ENCODE measurements around the gene LPCAT1. TPM values are rescaled to one million over a fixed set of nuclear protein-coding genes. Genes with fewer than 3 reads are reported as not detected.

The LPCAT1 gene
- total and polyA plus RNA-seq, 8 donors = 5.2 to 229 (median 14.4) TPM

GRCh38 chr5:1494780-1495524 is 28.8 kb downstream of the LPCAT1 start:
- TF ChIP-seq POLR2AphosphoS5 (IDR thresholded peaks at IDR 0.05) (no peak), POLR2A (IDR thresholded peaks at IDR 0.05) (no peak), CTCF (IDR thresholded peaks at IDR 0.05) (no peak), EP300 (IDR thresholded peaks at IDR 0.05) (no peak)
- peak overlapping the region in 2 of 5 donors; percentile 69 to 80 for H3K27ac ChIP-seq
- intact Hi-C loops (cut with DNase I; ENCODE audit: low total_unique reads) = no loop called here
- 89 to 94% (median 90%) methylated on average over 37 to 50 of the region's 50 CpGs for WGBS, 5 donors
- no peak overlapping the region for H3K4me3 ChIP-seq
- peak in 1 of 2 donors; percentile 46 for DNase-seq
- peaks cover 0 to 20% (median 9%) of the 10 kb centered on the region in 4 donors for H3K4me1 ChIP-seq
- H3K9me3 ChIP-seq = no peaks in the 10 kb centered on the region
- no peaks in the 10 kb centered on the region for H3K27me3 ChIP-seq
- peaks cover 8 to 73% (median 60%) of the 10 kb centered on the region in 4 donors for H3K36me3 ChIP-seq

- 78 to 88% (median 82%) methylated on average over 8 to 12 of the region's 12 CpGs for WGBS, 5 donors
- peaks cover 0 to 26% (median 5%) of the 10 kb centered on the region in 4 donors for H3K4me1 ChIP-seq
- H3K36me3 ChIP-seq = peaks cover 8 to 80% (median 66%) of the 10 kb centered on the region in 4 donors
- H3K27ac ChIP-seq = peak overlapping the region in 3 of 5 donors; percentile 13 to 80 (median 69)
- TF ChIP-seq POLR2AphosphoS5 (IDR thresholded peaks at IDR 0.05) (no peak), POLR2A (IDR thresholded peaks at IDR 0.05) (no peak), CTCF (IDR thresholded peaks at IDR 0.05) (no peak), EP300 (IDR thresholded peaks at IDR 0.05) (no peak)
- no peak for DNase-seq
- intact Hi-C loops (cut with DNase I; ENCODE audit: low total_unique reads) = no loop called here
- H3K4me3 ChIP-seq = no peak overlapping the region
- H3K9me3 ChIP-seq = no peaks in the 10 kb centered on the region
- no peaks in the 10 kb centered on the region for H3K27me3 ChIP-seq
These were observed 29.8 kb downstream of the LPCAT1 start for GRCh38 chr5:1493941-1494340.

GRCh38 chr5:1493413-1493812 is 30.3 kb downstream of the LPCAT1 start:
- TF ChIP-seq POLR2AphosphoS5 (IDR thresholded peaks at IDR 0.05) (no peak), CTCF (IDR thresholded peaks at IDR 0.05) (no peak), EP300 (IDR thresholded peaks at IDR 0.05) (no peak), POLR2A (IDR thresholded peaks at IDR 0.05) (no peak)
- Histone ChIP-seq H3K4me1 (peaks cover 0 to 28% (median 5%) of the 10 kb centered on the region in 4 donors), H3K4me3 (no peak overlapping the region), H3K9me3 (no peaks in the 10 kb centered on the region), H3K36me3 (peaks cover 8 to 80% (median 69%) of the 10 kb centered on the region in 4 donors), H3K27ac (no peak overlapping the region), H3K27me3 (no peaks in the 10 kb centered on the region)
- intact Hi-C loops (cut with DNase I; ENCODE audit: low total_unique reads) = no loop called here
- WGBS, 5 donors = 90 to 96% (median 93%) methylated on average over 16 of the region's 16 CpGs
- DNase-seq = no peak

- WGBS, 5 donors = 39 to 89% (median 85%) methylated on average over 3 to 12 of the region's 12 CpGs
- no peaks in the 10 kb centered on the region for H3K9me3 ChIP-seq
- no peak for DNase-seq
- no peak overlapping the region for H3K27ac ChIP-seq
- no peak overlapping the region for H3K4me3 ChIP-seq
- peaks cover 0 to 28% (median 3%) of the 10 kb centered on the region in 4 donors for H3K4me1 ChIP-seq
- intact Hi-C loops (cut with DNase I; ENCODE audit: low total_unique reads) = no loop called here
- TF ChIP-seq POLR2AphosphoS5 (IDR thresholded peaks at IDR 0.05) (no peak), CTCF (IDR thresholded peaks at IDR 0.05) (no peak), EP300 (IDR thresholded peaks at IDR 0.05) (no peak), POLR2A (IDR thresholded peaks at IDR 0.05) (no peak)
- H3K27me3 ChIP-seq = no peaks in the 10 kb centered on the region
- peaks cover 13 to 86% (median 74%) of the 10 kb centered on the region in 4 donors for H3K36me3 ChIP-seq
These were observed 31.0 kb downstream of the LPCAT1 start for GRCh38 chr5:1492757-1493156.

Data from stomach (tissue), 9 donors.